ENCODE measurements around the gene KCNH2. TPM values are rescaled to one million over a fixed set of nuclear protein-coding genes. Genes with fewer than 3 reads are reported as not detected.

KCNH2 gene
- total and polyA plus RNA-seq, 2 experiments from 2014 or later, result 2.6 to 14.7 TPM

DNA sequence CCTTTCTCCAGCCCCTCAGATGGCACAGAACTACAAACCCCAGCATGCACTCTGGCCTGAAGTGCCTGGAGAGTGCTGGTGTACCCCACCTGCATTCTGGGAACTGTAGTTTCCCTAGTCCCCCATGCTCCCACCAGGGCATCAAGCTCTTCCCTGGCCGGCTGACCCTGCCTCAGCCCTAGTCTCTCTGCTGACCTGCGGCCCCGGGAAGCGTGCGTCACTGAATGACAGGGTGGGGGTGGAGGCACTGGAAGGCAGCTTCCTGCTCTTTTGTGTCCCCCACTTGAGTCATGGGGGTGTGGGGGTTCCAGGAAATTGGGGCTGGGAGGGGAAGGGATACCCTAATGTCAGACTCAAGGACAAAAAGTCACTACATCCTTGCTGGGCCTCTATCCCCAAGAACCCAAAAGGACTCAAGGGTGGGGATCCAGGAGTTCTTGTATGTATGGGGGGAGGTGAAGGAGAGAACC is 14.7 kb upstream of the KCNH2 start:
- TF ChIP-seq POLR2AphosphoS5 (IDR thresholded peaks at IDR 0.05; ENCODE audit: low read depth) (no peak), CREB1 (CRISPR knock-in tag; IDR thresholded peaks at IDR 0.05; ENCODE audit: low read depth) (0 out of 2 replicates have a peak, but pooled peaks have one; percentile 33)
- TF ChIP-seq, protein P1, sequence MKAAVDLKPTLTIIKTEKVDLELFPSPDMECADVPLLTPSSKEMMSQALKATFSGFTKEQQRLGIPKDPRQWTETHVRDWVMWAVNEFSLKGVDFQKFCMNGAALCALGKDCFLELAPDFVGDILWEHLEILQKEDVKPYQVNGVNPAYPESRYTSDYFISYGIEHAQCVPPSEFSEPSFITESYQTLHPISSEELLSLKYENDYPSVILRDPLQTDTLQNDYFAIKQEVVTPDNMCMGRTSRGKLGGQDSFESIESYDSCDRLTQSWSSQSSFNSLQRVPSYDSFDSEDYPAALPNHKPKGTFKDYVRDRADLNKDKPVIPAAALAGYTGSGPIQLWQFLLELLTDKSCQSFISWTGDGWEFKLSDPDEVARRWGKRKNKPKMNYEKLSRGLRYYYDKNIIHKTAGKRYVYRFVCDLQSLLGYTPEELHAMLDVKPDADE (IDR thresholded peaks at IDR 0.05), result peak; percentile 98
- Histone ChIP-seq H3K79me2 (replicated peaks; ENCODE audit: insufficient read depth) (no peaks in the 10 kb centered on the region), H3K27ac (ENCODE audit: low read depth) (no peak overlapping the region), H3K27me3 (ENCODE audit: insufficient read depth) (no peaks in the 10 kb centered on the region), H4K20me1 (replicated peaks; ENCODE audit: insufficient read depth) (no peaks in the 10 kb centered on the region), H3K9me2 (ENCODE audit: insufficient read depth) (no peaks in the 10 kb centered on the region), H2AFZ (no peak overlapping the region), H3K36me3 (ENCODE audit: insufficient read depth) (no peaks in the 10 kb centered on the region), H3K4me1 (ENCODE audit: insufficient read depth) (peaks cover 12% of the 10 kb centered on the region), H3K4me2 (peak overlapping the region; percentile 36; the same call in 1 of the 2 replicates), H3K4me3 (no peak overlapping the region), H3F3A (replicated peaks; ENCODE audit: low read depth) (no peaks in the 10 kb centered on the region)
- Mint-ChIP-seq H3K27me3 (ENCODE audit: insufficient read depth, low read depth, poor library complexity) (peaks cover 18% of the 10 kb centered on the region), H3K36me3 (ENCODE audit: low read depth) (peaks cover 26% of the 10 kb centered on the region), H3K4me1 (peaks cover 15% of the 10 kb centered on the region), H3K27ac (0 out of 2 replicates have a peak overlapping the region, but pooled peaks have one; percentile 85), H3K4me3 (no peak overlapping the region), H3K9me3 (peaks cover 26% of the 10 kb centered on the region)
- ATAC-seq (peak; percentile 83), DNase-seq (ENCODE audit: low spot score) (peak; percentile 93)

DNA sequence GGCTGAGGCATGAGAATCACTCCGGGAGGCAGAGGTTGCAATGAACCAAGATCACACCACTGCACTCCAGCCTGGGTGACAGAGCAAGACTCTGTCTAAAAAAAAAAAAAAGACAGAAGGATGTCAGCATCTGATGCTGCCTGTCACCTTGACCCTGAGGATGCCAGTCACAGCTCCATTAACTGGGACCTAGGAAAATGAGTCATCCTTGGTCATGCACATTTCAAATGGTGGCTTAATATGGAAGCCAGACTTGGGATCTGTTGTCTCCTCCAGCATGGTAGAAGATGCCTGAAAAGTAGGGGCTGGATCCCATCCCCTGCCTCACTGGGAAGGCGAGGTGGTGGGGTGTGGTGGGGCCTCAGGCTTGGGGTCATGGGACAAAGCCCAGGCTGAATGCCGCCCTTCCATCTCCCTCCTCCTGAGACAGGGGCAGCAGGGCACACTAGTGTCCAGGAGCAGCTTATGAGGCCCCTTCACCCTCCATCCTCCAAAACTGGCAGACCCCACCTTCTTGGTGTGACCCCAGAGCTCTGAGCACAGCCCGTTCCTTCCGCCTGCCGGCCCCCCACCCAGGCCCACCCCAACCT is 14.0 kb upstream of the KCNH2 start:
- Histone ChIP-seq H3K4me3 (no peak overlapping the region), H3K9me2 (ENCODE audit: insufficient read depth) (no peaks in the 10 kb centered on the region), H3K27ac (ENCODE audit: low read depth) (no peak overlapping the region), H3K36me3 (ENCODE audit: insufficient read depth) (no peaks in the 10 kb centered on the region), H3K4me1 (ENCODE audit: insufficient read depth) (peaks cover 12% of the 10 kb centered on the region), H2AFZ (no peak overlapping the region), H3F3A (replicated peaks; ENCODE audit: low read depth) (no peaks in the 10 kb centered on the region), H4K20me1 (replicated peaks; ENCODE audit: insufficient read depth) (no peaks in the 10 kb centered on the region), H3K79me2 (replicated peaks; ENCODE audit: insufficient read depth) (no peaks in the 10 kb centered on the region), H3K4me2 (no peak overlapping the region), H3K27me3 (ENCODE audit: insufficient read depth) (no peaks in the 10 kb centered on the region)
- peaks cover 26% of the 10 kb centered on the region for H3K36me3 Mint-ChIP-seq (ENCODE audit: low read depth)
- H3K4me1 Mint-ChIP-seq, result peaks cover 15% of the 10 kb centered on the region
- DNase-seq (ENCODE audit: low spot score) (no peak), ATAC-seq (no peak)
- peaks cover 26% of the 10 kb centered on the region for H3K9me3 Mint-ChIP-seq
- H3K27me3 Mint-ChIP-seq (ENCODE audit: insufficient read depth, low read depth, poor library complexity), result peaks cover 16% of the 10 kb centered on the region
- no peak overlapping the region for H3K4me3 Mint-ChIP-seq
- H3K27ac Mint-ChIP-seq, result no peak overlapping the region
- TF ChIP-seq JUNB (IDR thresholded peaks at IDR 0.05; ENCODE audit: unreplicated experiment) (no peak), EZH2phosphoT487 (IDR thresholded peaks at IDR 0.05; ENCODE audit: unreplicated experiment) (no peak), EZH2 (IDR thresholded peaks at IDR 0.05; ENCODE audit: low read depth, unreplicated experiment) (no peak), ZNF331 (CRISPR knock-in tag; IDR thresholded peaks at IDR 0.05; ENCODE audit: low read depth) (no peak), CREB1 (CRISPR knock-in tag; IDR thresholded peaks at IDR 0.05; ENCODE audit: low read depth) (no peak), NANOG (IDR thresholded peaks at IDR 0.05; ENCODE audit: borderline replicate concordance) (no peak), ZNF114 (CRISPR knock-in tag; IDR thresholded peaks at IDR 0.05) (no peak), POLR2AphosphoS5 (IDR thresholded peaks at IDR 0.05; ENCODE audit: low read depth) (no peak), STAT1 (IDR thresholded peaks at IDR 0.05; ENCODE audit: unreplicated experiment) (no peak)
- TF ChIP-seq, protein P2, sequence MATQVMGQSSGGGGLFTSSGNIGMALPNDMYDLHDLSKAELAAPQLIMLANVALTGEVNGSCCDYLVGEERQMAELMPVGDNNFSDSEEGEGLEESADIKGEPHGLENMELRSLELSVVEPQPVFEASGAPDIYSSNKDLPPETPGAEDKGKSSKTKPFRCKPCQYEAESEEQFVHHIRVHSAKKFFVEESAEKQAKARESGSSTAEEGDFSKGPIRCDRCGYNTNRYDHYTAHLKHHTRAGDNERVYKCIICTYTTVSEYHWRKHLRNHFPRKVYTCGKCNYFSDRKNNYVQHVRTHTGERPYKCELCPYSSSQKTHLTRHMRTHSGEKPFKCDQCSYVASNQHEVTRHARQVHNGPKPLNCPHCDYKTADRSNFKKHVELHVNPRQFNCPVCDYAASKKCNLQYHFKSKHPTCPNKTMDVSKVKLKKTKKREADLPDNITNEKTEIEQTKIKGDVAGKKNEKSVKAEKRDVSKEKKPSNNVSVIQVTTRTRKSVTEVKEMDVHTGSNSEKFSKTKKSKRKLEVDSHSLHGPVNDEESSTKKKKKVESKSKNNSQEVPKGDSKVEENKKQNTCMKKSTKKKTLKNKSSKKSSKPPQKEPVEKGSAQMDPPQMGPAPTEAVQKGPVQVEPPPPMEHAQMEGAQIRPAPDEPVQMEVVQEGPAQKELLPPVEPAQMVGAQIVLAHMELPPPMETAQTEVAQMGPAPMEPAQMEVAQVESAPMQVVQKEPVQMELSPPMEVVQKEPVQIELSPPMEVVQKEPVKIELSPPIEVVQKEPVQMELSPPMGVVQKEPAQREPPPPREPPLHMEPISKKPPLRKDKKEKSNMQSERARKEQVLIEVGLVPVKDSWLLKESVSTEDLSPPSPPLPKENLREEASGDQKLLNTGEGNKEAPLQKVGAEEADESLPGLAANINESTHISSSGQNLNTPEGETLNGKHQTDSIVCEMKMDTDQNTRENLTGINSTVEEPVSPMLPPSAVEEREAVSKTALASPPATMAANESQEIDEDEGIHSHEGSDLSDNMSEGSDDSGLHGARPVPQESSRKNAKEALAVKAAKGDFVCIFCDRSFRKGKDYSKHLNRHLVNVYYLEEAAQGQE (IDR thresholded peaks at IDR 0.05; ENCODE audit: unreplicated experiment), result no peak
- TF ChIP-seq, protein P1 (IDR thresholded peaks at IDR 0.05), result no peak

Measured in GM23338 (cell line).